Stimulated activated CD4-positive, alpha-beta T cell treated with anti-CD3 and anti-CD28 coated beads, Interleukin-1b, Interleukin-23, amount 100 ng/mL, for 1 hour (primary cell): ENCODE data around the gene ABCB9.
"Not testable (repeated sequence)": the region's sequence is repeated elsewhere in the genome, so short reads cannot be mapped to it uniquely, and the experiment has no call there.

Experiments
- DNase-seq, 2 donors: peaks; one replicate each; pipeline ENCODE4 v3.0.0-alpha.2; 2020; ENCODE audit warnings: low read depth in 2 of 2

ABCB9 gene

DNA sequence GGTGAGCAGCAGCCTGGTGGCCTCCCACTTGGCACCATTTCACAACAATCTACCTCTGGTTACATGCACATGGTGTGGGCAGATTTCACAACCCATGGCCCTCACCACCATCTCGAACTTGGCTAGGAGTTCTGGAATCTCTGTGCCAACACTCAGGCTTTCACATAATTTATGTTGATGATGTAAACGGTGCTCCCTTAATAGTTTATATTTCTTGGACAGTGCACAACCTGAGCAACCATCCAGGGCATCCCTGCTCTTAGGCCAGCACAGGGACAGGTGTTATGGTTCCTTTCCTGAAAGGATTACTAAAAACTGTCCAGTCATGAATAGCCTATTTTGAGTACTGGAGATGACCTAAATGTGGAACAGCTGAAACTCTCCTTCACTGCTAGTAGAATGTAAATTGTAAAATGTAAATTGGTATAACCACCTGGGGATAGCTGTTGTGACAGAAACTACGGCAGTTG lies 28.6 kb downstream of the ABCB9 start:
- no peak for DNase-seq

DNA sequence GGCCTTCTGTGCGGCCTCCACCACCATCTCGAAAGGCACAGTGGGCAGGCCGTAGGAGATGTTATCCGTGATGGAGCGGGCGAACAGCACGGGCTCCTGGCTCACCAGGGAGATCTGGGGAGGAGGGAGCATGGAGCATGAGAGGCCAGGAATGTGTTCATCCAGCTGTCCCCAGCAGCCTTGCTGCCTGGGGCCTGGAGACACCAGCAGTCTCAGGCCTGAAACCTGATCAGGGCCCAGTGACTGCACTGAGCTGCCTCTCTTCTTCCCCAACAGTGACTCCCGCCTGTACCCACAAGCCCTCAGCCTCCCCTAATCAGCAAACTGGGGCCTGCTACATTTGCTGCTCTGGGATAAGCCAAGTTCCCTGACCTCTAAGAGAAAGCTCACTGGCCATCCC lies 30.9 kb downstream of the ABCB9 start:
- no peak for DNase-seq

DNA sequence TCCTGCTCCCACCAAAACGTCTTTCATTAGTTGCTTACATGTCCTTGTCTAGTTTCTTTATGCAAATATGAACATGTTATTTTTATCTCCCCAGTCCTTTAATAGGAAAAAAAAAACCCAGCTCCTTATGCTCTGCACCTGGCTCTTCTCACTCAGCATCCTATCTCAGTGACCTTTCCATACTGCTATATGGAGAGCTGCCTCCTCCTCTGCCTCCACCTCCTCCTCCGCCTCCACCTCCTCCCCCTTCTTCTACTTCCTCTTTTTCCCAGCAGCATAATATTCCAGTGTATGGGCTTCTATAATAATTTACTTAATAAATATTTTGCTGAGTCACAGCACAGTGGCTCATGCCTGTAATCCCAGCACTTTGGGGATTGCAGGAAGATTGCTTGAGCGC lies 31.5 kb downstream of the ABCB9 start:
- DNase-seq: no peak

DNA sequence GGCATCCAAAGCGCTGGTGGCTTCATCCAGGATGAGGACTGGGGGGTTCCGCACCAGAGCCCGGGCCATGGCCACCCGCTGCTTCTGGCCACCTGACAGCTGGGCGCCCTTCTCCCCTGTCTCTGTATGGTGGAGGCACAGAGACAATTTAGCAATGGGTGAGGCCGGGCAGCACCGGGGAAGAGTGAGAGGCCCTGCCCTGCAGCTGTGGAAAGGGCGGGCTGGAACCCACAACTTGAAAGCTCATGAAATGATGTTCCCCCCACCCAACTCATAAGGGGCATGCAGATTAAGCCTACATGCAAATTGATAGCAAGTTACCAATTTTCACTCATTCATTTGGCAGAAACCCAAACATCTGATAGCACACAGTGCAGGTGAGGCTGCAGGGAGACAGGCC lies 34.1 kb downstream of the ABCB9 start:
- DNase-seq: no peak

DNA sequence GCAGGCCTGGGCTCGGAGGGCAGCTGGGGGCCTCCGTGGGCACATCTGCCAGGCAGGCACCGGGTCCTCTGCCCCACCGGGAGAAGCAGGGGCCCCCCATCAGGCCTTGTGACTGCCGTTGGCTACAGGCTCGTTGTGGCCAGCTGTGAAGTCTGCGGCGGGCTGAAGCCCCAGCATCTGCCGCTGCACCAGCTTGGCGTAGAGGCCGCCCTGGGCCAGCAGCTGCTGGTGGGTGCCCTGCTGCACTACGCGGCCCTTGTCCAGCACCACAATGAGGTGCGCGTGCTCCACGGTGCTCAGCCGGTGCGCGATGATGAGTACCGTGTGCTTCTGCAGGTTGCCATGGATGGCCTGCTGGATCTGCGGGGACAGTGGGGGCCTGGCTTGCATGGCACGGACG lies 36.5 kb downstream of the ABCB9 start:
- no peak for DNase-seq

DNA sequence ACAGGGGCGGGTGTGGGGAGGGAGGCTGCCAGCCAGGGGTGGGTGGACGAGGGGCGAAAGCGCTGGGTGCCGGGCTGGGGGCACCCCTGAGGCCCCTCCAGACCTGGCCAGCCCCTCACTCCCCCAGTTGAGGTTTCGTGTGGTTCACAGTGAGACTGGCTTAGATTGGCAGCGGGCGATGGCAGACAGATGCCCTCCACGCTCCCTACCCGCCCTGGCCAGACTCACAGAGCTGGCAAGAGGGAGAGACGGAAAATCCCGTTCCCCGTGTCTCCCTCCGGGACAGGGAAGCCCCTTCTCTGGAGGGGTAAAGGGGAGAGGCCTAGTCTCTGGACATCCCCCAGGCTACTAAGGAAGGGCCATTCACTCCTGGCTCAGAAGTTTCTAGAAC lies 37.1 kb downstream of the ABCB9 start:
- DNase-seq: no peak

DNA sequence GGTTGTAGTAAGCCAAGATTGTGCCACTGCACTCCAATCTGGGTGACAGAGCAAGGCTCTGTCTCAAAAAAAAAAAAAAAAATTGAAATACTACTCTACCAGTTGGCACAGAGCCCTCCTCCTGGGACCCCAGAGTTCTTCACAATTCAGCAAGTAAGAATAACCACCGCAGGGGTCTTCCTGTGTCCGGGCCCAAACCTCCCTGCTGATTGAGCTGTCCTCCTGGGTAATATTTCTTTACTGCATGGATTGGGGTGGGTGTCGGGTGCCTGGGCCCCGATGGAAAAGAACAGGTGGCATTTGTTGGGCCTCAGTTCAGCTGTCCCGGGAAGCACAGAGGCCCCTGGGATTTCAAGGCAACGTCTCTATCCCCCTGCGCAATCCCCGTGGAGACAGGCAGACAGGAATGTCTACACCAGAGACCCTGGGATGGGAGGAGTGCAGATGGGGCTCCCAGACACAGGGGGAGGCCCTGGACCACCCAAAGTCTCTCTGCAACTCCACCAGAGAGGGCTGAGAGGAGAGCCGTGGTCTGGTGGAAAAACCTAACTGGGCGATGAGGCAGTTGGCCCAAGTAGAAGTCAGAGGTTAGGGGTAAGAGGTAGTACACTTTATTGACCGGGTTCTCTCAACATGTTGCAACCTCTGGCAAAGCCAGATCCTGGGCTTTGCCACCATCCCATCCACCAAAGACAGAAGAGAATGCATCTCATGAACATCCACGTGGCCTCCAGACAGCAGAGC lies 37.7 kb downstream of the ABCB9 start:
- DNase-seq: no peak

DNA sequence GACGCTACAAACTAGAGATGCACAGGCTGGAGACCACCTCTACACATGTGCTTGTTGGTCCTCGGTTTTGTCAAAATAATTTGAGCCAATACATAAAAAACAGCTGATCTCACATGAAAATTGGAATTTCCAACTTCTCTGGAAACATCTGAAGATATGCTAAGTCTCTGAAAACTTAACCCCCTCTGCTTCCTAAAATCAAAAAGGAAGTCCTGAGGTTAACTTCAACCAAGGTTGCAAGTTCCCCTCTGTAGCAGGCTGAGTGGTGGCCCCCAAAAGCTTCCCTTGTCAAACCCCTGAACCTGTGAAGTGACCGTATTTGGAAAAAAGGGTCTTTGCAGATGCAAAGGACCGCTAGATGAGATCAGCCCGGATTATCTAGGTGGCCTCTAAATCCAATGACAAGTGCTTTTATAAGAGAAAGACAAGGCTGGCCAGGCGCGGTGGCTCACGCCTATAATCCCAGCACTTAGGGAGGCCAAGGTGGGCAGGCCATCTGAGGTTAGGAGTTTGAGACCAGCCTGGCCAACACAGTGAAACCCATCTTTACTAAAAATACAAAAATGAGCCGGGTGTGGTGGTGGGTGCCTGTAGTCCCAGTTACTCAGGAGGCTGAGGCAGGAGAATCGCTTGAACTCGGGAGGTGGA lies 38.4 kb downstream of the ABCB9 start:
- DNase-seq: no peak

DNA sequence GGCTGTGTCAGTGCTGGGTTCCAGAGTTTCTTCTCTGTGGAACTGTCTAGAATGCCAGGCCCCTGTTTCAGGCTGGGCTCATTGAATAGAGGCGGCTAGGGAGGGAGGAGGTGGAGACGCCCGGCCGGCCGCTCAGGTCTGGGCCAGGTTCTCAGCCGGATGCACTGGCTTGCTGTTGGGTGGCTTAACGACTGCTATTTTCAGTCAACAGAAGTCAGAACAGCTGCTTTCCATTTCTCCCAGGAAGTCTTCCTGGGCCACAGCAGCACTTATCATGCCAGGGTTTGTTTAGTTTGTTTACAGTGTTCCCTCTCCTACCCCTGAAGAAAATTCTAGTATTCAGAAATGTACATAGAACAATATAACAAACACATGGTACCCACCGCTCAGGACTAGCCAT lies 44.3 kb downstream of the ABCB9 start:
- DNase-seq: no peak

DNA sequence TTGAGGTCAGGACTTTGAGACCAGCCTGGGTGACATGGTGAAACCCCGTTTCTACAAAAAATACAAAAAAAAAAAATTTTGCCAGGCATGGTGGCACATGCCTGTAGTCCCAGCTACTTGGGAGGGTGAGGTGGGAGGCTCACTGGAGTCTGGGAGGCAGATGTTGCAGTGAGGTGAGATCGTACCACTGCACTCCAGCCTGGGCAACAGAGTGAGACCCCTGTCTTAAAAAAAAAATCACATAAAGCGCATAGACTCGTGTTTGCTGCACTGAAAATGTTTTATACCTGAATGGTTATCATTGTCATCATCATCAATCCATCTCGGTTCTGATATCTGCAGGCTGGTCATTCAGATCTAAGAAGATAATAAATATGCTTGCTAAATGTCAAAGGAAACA lies 45.6 kb downstream of the ABCB9 start:
- DNase-seq: no peak

DNA sequence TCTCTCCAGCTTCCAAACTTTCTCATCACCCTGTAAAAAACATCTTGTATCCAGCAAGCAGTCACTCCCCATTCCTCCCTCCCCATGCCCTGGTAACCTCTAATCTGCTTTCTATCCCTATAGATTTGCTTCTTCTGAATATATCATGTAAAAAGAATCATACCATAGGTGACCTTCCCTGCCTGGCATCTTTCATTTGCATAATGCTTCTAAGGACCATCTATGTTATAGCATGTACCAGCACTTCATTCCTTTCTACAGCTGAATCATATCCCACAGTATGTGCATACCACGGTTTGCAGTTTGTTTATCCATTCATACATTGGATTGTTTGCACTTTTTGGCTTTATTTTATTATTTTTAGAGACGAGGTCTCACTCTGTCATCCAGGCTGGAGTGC lies 47.4 kb downstream of the ABCB9 start:
- DNase-seq: no peak

DNA sequence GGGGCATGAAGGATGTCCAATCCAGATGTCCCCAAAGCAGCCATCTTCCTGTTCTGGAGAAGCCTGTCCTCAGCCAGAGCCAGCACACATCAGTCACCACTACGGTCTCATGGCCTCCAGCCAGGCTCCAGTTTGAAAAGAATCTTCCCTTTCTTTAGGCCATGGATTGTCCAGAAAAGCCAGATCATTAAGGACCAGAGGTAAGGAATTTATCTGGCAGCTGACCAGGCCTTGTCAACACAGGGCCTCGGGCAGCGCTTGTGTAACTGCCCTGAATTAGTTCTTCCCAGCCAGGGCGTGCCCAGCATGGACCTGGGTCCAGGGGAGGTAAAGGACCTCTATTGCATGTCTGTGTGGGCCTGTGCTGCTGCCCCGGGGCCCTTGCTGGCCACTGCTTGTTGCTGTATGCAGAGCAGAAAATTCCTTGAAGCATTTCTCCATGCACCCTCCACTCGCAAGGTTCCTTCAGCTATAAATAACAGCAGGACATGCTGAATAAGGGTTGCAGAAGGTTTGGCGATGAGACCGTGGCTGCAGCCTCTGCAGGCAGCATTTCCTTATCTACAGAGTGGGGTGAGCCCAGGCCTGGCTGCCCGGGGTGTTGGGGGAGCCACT lies 48.6 kb downstream of the ABCB9 start:
- DNase-seq: no peak

DNA sequence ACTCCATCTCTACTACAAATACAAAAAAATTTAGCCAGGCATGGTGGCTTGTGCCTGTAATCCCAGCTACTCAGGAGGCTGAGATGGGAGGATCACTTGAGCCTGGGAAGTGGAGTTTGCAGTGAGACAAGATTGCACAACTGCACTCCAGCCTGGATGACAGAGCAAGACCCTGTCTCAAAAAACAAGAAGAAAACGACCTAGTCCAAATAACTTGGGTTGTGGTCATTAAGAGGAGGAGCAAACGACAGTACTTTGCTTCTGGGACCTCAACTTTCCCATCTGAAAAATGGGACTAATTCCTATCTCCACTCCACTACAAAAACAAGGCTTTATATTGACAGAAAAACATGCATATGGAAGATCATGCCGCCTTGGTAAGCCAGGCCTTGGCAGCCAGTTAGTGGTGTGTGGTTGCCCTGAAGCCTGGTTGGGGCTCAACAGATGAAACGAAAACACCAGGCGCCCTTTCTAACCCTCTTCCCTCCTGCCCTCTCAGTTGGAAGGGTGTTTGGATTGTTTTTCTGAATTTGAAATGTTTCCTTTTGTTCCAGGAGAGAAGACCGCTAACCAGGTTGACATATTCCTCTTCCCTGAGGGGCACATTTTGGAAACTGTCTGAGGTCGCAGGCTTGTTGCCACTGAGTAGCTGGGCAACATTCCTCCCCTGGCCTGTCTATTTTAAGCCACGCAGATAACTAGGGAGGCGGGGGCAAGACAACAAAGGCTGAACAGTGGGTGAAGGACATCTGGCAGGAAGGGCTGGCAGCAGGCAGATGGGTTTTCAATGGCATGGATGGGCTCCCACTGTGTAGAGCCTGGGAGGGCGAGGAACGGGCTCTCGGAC lies 56.6 kb downstream of the ABCB9 start:
- no peak for DNase-seq

DNA sequence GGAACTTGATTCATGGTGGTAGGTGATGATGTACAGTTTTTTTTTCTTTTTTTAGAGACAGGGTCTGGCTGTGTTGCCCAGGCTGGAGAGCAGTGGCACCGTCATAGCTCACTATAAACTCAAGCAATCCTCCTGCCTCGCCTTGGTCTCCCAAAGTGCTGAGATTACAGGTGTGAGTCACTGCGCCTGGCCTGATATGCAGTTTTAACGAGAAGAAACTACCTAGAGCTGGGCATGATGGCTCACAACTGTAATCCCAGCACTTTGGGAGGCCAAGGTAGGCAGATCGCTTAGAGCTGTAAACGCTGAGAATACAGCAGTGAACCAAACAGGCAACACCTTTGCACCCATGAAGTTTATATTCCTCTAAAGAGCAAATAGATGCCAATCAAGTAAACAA lies 57.3 kb downstream of the ABCB9 start:
- no peak for DNase-seq

DNA sequence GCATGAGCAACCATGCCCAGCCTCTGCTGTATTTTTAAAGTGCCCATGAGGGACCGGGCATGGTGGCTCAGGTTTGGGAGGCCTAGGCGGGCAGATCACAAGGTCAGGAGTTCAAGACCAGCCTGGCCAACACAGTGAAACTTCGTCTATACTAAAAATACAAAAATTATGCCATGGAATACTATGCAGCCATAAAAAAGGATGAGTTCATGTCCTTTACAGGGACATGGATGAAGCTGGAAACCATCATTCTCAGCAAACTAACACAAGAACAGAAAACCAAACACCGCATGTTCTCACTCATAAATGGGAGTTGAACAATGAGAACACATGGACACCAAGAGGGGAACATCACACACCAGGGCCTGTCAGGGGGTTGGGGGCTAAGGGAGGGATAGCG lies 61.0 kb downstream of the ABCB9 start:
- DNase-seq: not testable (repeated sequence)

DNA sequence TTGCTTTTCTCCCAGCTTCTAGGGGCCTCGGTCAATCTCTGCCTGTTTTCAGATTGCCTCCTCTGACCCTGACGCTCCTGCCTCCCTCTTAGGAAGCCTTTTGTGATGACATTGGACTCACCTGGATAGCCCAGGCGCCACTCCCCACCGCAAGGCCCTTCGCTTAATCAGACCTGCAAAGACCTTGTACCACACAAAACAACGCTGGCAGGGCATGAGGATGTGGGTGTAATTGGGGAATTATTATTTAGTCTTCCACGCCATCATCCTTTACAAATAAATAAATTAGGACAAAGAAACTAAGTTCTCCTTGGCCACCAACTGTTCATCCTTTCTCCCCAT lies 62.6 kb downstream of the ABCB9 start:
- no peak for DNase-seq

DNA sequence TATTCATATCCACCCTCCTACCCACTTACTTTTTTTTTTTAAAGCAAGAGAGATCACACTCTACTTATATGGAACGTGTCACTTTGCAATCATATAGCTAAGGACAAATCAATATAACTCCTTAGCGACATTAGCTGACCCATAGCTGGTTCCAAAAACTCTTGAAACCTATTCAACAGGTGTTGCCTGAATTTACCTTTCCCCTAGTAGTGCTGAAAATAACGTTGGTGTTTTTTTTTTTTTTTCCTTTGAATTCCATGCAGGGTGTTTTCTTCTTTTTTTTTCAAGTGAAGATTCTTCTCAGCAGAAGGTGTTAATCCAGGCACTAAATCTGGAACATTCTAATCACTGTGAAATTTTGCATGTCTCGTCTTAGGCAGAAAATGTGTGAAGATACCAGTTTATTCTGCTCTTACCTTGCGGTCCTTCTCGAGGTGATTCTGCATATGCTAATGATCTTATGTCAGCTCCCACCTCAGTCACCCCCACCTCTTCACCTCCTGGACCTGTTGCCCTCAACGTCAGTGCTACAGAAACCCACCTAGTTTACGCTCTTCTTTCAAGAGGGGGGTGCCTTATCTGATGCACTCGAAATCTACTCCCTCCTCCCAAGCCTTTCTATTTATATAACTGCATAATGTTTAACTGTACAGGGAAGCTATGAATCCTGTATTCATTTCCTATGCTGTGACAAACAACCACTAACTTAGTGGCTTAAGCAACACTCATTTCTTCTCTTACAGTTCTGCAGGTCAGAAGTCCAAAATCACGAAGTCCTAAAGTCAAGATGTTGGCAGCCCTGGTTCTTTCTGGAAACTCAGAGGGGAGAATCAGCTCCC lies 63.2 kb downstream of the ABCB9 start:
- DNase-seq: no peak

DNA sequence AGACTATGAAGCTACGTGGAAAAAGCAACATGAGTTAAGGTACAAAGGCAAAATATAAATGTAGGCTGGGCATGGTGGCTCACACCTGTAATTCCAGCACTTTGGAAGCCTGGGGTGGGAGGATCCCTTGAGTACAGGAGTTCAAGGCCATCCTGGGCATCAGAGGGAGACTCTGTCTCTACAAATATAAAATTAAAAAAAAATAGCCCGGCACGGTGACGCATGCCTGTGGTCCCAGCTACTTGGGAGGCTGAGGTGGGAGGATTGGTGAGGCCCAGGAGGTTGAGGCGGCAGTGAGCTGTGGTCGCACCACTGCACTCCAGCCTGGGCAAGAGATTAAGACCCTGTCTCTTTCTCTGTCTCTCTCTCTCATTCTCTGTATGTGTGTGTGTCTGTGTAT lies 66.4 kb downstream of the ABCB9 start:
- no peak for DNase-seq

DNA sequence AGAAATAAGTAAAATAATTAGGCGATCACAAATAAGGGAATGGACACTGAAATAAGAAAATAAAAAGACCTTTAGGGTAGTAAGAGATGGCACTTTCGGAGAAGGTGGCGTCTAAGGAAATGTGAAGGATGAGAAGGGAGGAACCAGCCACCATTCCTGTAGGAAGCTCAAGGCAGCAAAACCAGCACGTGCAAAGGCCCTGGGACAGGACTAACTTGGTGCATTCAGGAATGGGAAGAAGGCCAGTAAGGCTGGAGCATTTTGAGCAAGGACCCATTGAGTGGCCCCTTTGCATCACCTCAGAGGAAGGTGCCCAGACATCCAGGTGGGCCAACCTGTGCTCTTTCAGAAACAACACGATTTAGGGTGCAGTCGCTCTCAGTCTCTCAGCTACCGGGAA lies 69.6 kb downstream of the ABCB9 start:
- no peak for DNase-seq

DNA sequence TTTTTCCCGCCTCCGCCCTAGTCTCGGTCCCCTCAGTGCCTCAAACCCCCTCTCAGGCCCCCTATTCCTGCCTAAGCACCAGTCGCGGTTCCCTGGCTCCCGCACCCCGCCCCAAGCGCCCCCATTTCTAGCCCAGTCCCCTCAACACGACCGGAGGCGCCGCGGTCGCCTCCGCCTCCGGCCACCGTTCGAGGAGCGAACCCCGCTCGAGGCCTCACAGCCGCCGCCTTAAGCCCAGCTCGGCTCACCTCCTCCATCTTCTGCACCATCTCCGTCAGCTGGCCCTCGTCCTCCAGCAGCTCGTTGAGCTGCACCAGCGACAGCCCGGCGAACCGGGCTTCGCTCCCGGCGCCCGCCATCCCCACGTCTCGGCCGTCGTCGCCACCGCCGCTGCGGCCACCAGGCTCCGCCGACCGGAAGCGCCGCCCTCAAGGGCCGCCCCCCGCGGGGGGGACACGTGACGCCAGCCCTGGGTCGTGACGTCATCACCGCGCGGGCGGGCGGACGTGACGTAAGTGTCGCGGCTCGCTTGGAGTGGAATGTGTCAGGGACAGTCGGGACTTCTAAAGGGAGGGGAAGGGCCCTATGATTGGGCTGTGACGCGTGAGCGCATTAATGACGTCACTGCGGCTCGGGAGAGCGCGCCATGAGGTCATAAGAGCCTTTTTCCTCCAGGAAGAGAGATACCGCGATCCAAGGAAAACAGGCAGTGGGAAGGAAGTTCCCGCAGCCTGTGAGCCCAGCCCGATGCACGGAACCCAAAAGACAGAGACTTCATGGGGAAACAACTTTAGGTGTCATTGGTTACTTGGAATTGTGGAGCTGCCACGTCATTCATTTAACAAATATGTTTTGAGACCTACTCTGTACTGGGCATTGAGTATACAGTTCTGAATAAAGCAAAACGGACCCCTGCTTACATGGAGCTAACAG lies 70.3 kb downstream of the ABCB9 start, which contains the start of gene VPS37B:
TSS of gene VPS37B (minus strand) at position 421 of the 933 bp plus-strand sequence. CDS start at position 359, 62 bp downstream.
- peak; percentile 73 to 83 for DNase-seq
